GM18861 (cell line): ENCODE data around the gene ZNF292.
A peak's percentile ranks its signal among the peaks of the same experiment; 100 is the strongest.
"Not testable (repeated sequence)": the region's sequence is repeated elsewhere in the genome, so short reads cannot be mapped to it uniquely, and the experiment has no call there.

Experiments used
- ATAC-seq: cut with Tn5 transposase; IDR thresholded peaks from one replicate; pipeline ENCODE4 v1.9.1; 2021; ENCODE audit not compliant: unreplicated experiment

Gene ZNF292

DNA sequence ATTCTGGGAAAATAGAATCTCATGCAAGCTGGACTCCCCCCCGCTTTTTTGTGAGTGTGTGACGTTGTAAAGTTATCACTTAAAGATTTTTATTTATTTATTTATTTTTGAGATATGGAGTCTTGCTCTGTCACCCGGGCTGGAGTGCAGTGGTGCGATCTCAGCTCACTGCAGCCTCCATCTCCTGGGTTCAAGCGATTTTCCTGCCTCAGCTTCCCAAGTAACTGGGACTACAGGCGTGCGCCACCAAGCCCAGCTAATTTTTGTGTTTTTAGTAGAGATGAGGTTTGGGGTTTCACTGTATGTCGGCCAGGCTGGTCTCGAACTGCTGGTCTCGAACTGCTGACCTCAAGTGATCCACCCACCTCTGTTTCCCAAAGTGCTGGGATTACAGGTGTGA lies 2.2 kb downstream of the ZNF292 start:
- ATAC-seq = not testable (repeated sequence)

GRCh38 chr6:87161299-87161698 lies 5.9 kb downstream of the ZNF292 start:
- ATAC-seq = no peak

DNA sequence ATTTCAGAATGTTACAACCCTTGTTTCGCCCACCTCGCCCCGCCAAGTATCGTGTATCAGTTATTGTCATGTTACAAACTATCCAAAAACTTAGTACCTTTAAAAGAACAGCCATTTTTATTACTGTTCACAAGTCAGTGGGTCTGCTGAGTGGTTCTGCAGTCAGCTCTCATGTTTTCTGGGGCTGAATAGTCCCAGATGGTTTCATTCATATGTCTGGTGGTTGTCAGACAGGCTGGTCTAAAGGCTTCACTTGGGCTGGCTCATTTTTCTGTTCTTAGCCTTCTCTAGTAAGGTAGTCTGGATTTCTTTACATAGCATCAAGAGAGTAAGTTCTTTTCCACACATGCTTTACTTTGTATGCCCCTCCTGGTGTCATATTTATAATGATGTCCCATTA lies 8.6 kb downstream of the ZNF292 start:
- ATAC-seq = no peak

DNA sequence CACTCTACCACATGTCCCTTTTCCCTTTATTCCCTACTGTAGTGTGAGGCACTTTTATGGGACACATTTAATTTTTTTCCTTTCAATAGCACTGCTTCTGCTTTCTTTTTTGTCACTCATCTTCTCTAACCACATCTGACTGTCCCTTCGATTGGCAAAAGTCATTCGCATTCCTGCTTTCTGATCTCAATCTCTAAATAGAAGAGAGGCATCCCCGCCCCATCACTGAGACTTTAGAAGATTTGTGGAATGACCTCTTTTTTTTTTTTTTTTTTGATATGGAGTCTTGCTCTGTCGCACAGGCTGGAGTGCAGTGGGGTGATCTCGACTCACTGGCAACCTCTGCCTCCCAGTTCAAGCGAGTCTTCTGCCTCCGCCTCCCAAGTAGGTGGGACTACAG lies 9.1 kb downstream of the ZNF292 start:
- no peak for ATAC-seq

DNA sequence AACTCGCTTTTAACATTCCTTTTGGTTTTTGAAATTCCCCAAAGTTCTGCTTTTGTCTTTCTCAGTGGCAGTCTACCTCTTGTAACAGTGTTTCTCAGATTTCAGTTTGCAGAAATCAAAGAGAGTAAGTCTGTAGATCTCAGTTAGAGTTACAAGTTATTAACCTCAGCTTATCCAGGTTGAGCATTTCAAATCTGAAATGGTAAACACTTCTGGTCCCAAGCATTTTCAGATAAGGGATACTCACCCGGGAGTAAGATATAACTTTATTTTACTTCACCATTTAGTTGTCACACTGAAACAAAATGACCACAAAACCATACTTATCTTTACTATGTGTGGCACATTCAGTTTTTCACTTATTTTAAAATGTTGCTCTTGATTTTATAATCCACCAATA lies 9.8 kb downstream of the ZNF292 start:
- ATAC-seq = no peak

- ATAC-seq = no peak
Measured at GRCh38 chr6:87171938-87172633, 16.7 kb downstream of the ZNF292 start.

- ATAC-seq = peak; percentile 47
Measured at GRCh38 chr6:87174078-87174579, 18.8 kb downstream of the ZNF292 start.

DNA sequence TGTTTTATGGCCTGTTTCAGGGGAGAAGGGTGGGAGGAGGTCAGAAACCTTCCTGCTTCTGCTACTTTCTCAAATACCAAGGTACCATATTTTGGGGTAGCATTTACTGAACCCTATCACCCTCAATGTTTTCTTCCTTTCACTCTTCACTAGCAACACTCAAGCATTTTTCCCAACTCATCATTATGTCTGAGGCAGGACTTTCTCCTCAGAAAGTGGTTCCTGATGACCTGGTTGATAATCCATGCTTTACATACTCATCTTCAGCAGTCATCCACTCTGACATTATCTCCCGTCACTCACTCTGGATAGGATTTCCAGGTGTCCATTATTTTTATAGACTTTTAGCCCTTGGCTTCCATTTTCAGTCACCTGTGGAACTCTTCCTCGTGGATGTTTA lies 21.1 kb downstream of the ZNF292 start:
- no peak for ATAC-seq

GRCh38 chr6:87180105-87180728 lies 24.9 kb downstream of the ZNF292 start:
- ATAC-seq = no peak

DNA sequence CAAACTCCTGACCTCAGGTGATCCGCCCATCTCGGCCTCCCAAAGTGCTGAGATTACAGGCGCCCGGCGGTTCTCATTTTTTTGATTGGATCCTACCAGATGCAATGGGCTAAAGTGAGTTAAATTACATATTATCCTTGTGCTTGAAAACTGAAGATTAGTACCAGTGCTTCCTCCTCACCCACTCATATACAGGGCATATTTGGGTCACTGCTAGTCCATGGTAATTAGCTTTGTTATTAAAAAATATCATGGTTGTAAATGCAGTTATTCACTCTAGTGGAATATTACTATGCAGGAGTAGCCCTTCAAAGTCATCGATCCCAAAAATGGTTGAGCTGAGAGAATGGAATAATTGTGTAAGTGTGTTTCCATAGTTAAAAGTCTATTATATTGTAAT lies 26.5 kb downstream of the ZNF292 start:
- ATAC-seq = peak; percentile 2

DNA sequence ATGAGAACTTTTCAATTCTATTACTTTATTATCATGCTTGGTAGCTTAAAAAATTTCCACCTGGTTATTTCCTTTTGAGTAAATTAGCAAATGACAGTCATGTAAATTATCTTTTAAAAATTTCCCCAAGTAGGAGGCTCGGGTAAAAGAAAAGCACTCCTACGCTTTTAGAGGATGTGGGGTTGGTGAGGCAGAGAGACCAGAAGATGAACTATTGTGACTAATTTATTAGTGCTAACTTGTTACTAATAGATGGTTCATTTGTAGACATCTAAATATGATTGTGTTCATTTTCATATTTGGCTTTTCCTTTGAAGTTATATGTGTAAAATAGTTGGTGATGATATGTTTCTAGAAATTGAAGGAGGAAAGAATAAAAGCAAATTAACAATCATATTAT lies 27.0 kb downstream of the ZNF292 start:
- ATAC-seq = peak; percentile 92

- ATAC-seq = no peak
Measured at GRCh38 chr6:87182940-87183339, 27.6 kb downstream of the ZNF292 start.

DNA sequence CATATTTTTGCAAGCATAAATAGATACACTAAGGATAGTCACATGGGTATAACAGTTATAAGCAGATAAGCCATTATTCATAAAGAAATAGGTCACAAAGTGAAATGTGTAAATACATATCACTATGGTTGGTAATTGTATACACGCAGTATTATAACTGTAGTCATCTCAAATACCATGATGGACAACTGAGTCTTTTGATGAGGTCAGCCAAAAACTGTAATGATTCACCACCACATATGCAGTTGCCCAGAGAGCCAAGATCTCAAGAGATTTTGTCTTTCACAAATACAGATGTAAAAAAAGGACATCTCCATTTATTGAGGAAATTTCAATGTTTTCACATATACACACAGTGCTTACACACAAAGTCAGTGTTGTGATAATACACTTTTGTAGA lies 28.3 kb downstream of the ZNF292 start:
- ATAC-seq = no peak

DNA sequence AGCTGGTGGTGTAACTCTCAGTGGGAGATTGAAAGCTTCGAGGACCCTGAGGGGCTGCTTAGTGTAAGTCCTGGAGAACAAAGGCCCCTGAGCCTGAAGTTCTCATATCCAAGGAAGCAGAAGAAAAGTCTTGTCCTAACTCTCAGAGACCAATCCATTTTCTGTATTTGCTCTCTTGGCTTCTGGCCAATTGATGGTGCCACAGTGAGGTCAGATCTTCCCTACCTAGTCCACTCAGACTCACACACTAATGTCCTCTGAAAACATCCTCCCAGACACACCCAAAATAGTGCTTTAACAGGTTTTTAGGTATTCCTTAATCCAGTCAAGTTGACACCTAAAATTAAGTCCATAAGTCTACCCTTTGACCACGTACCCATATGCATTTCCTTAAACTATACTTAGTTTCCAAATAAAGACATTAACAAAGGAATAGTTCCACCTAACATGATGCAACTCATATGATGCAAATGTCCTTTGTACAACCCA lies 29.4 kb downstream of the ZNF292 start:
- no peak for ATAC-seq

DNA sequence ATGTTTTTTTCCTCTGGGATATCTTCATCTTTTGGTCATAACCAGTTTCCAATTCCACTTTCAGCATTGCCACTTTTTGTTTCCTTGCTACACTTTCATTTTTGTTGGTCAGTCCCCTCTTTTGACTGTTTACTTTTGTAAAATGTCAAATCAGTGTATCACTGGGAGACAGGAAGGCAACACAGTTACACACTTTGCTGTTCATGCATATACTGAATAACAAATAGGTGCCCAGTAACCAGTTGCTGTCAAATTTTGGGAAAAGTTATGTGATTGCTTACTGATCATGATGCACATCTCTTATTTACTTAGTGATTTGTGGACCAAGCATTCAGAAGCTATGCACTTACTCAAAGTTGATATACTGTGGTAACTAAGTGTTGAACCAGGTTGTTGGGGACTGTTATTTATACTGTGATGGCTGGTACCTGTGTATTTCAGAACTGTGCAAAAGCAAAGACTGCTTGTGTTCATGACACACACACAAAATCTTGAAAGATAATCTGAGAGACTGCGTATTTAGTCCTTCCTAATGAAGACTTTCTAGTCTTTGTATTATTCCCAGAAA lies 41.0 kb downstream of the ZNF292 start:
- no peak for ATAC-seq

DNA sequence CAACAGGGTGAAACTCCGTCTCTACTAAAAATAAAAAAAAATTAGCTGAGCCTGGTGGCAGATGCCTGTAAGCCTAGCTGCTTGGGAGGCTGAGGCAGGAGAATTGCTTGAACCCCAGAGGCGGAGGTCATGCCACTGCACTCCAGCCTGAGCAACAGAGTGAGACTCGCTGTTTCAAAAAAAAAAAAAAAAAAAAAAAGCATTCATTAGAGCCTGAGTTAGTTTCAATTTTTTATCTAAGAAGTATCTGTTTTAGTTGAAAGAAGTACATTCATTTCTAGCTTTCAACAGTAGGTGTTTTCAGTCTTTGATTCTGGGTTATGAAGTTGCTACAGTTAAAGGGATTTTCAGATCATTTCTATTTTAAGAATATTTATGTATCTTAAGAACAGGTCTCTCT lies 42.2 kb downstream of the ZNF292 start:
- ATAC-seq = peak; percentile 66

DNA sequence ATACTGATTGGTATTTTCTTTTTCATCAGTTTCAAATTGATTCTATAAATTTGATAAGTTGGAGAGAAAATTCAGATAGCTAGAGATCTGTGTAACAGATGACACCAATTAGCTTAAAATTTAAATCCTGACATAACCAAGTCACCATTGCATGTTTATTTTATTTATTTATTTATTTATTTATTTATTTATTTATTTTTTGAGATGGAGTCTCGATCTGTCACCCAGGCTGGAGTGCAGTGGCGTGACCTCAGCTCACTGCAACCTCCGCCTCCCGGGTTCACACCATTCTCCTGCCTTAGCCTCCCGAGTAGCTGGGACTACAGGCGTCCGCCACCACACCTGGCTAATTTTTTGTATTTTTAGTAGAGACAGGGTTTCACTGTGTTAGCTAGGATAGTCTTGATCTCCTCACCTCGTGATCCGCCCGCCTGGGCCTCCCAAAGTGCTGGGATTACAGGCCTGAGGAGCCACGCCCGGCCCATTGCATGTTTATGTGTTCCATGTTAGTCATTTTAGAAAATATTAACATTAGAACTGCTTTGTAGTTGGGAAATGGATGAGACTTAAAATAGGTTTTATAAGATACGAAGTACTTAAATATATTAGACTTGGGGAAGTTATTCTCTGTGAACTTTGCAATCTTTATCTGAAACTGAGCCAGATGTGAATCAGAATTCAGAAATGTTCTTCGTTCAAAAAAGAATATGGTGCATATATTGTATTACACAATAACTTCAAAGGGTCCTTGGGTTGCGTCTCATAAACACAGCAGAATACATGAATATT lies 42.9 kb downstream of the ZNF292 start:
- not testable (repeated sequence) for ATAC-seq

GRCh38 chr6:87199787-87200186 lies 44.4 kb downstream of the ZNF292 start:
- no peak for ATAC-seq

- ATAC-seq = no peak
Measured at GRCh38 chr6:87200469-87201175, 45.3 kb downstream of the ZNF292 start.

GRCh38 chr6:87203448-87204023 lies 48.2 kb downstream of the ZNF292 start:
- no peak for ATAC-seq
